ENCODE data around the gene GYS1.
"Not testable (repeated sequence)": the region's sequence is repeated elsewhere in the genome, so short reads cannot be mapped to it uniquely, and the experiment has no call there.

The GYS1 gene

GRCh38 chr19:49030323-49030722, 37.2 kb upstream of the GYS1 start:
- H2AFZ ChIP-seq; H3K27me3 ChIP-seq (ENCODE audit: control insufficient read depth, insufficient read depth, low read length); H3K9me3 ChIP-seq (ENCODE audit: control insufficient read depth, low read length); H3K4me3 ChIP-seq (ENCODE audit: low read depth, low read length); H3K36me3 ChIP-seq (ENCODE audit: control insufficient read depth, insufficient read depth, low read length); H3K79me2 ChIP-seq; H3K9ac ChIP-seq; H3K4me1 ChIP-seq; H3K4me2 ChIP-seq (ENCODE audit: low read length); H3K27ac ChIP-seq: not testable (repeated sequence)

- not testable (repeated sequence) for H3K36me3 ChIP-seq (ENCODE audit: control insufficient read depth, insufficient read depth, low read length); H3K27me3 ChIP-seq (ENCODE audit: control insufficient read depth, insufficient read depth, low read length); H3K4me2 ChIP-seq (ENCODE audit: low read length); H3K4me1 ChIP-seq; H3K9ac ChIP-seq; H3K79me2 ChIP-seq; H3K9me3 ChIP-seq (ENCODE audit: control insufficient read depth, low read length); H2AFZ ChIP-seq; H3K4me3 ChIP-seq (ENCODE audit: low read depth, low read length); H3K27ac ChIP-seq
Observed at GRCh38 chr19:49029749-49030148, 36.6 kb upstream of the GYS1 start.

GRCh38 chr19:49028686-49029085, 35.6 kb upstream of the GYS1 start:
- H3K4me3 ChIP-seq (ENCODE audit: low read depth, low read length); H3K27ac ChIP-seq; H3K9me3 ChIP-seq (ENCODE audit: control insufficient read depth, low read length); H2AFZ ChIP-seq; H3K36me3 ChIP-seq (ENCODE audit: control insufficient read depth, insufficient read depth, low read length); H3K9ac ChIP-seq; H3K79me2 ChIP-seq; H3K27me3 ChIP-seq (ENCODE audit: control insufficient read depth, insufficient read depth, low read length); H3K4me1 ChIP-seq; H3K4me2 ChIP-seq (ENCODE audit: low read length): not testable (repeated sequence)

- H3K4me2 ChIP-seq (ENCODE audit: low read length); H3K27me3 ChIP-seq (ENCODE audit: control insufficient read depth, insufficient read depth, low read length); H3K4me1 ChIP-seq; H3K4me3 ChIP-seq (ENCODE audit: low read depth, low read length); H3K9ac ChIP-seq; H2AFZ ChIP-seq; H3K79me2 ChIP-seq; H3K27ac ChIP-seq; H3K36me3 ChIP-seq (ENCODE audit: control insufficient read depth, insufficient read depth, low read length); H3K9me3 ChIP-seq (ENCODE audit: control insufficient read depth, low read length): not testable (repeated sequence)
Observed at GRCh38 chr19:49025599-49025998, 32.5 kb upstream of the GYS1 start.

- H3K9me3 ChIP-seq (ENCODE audit: control insufficient read depth, low read length); H3K9ac ChIP-seq; H3K4me3 ChIP-seq (ENCODE audit: low read depth, low read length); H2AFZ ChIP-seq; H3K36me3 ChIP-seq (ENCODE audit: control insufficient read depth, insufficient read depth, low read length); H3K79me2 ChIP-seq; H3K4me2 ChIP-seq (ENCODE audit: low read length); H3K27ac ChIP-seq; H3K4me1 ChIP-seq; H3K27me3 ChIP-seq (ENCODE audit: control insufficient read depth, insufficient read depth, low read length): not testable (repeated sequence)
Observed at GRCh38 chr19:49025088-49025487, 32.0 kb upstream of the GYS1 start.

- H3K27ac ChIP-seq; H3K36me3 ChIP-seq (ENCODE audit: control insufficient read depth, insufficient read depth, low read length); H3K27me3 ChIP-seq (ENCODE audit: control insufficient read depth, insufficient read depth, low read length); H3K4me1 ChIP-seq; H3K9me3 ChIP-seq (ENCODE audit: control insufficient read depth, low read length); H3K4me3 ChIP-seq (ENCODE audit: low read depth, low read length); H3K9ac ChIP-seq; H3K4me2 ChIP-seq (ENCODE audit: low read length); H2AFZ ChIP-seq; H3K79me2 ChIP-seq: not testable (repeated sequence)
Observed at GRCh38 chr19:49024233-49024632, 31.1 kb upstream of the GYS1 start, which contains the start of gene CGB3. Gene CGB3 (minus strand): TSS chr19:49024333. CDS start chr19:49023971, 362 bp downstream.

- H3K79me2 ChIP-seq: no peaks in the 10 kb centered on the region
- TF ChIP-seq CTCF (IDR thresholded peaks at IDR 0.05): no peak
Observed at GRCh38 chr19:49022116-49022515, 29.0 kb upstream of the GYS1 start.

More at GRCh38 chr19:49022116-49022515, 29.0 kb upstream of the GYS1 start:
- no peak overlapping the region for H3K9ac ChIP-seq
- no peaks in the 10 kb centered on the region for H3K9me3 ChIP-seq (ENCODE audit: control insufficient read depth, low read length)
- no peak overlapping the region for H3K4me3 ChIP-seq (ENCODE audit: low read depth, low read length)
- H3K27ac ChIP-seq: no peak overlapping the region
- H2AFZ ChIP-seq: no peak overlapping the region
- no peak overlapping the region for H3K4me2 ChIP-seq (ENCODE audit: low read length)
- peaks cover 5% of the 10 kb centered on the region for H3K4me1 ChIP-seq
- H3K36me3 ChIP-seq (ENCODE audit: control insufficient read depth, insufficient read depth, low read length): no peaks in the 10 kb centered on the region
- no peaks in the 10 kb centered on the region for H3K27me3 ChIP-seq (ENCODE audit: control insufficient read depth, insufficient read depth, low read length)

Data from parathyroid adenoma (tissue), 2 donors.